ENCODE results near the gene PSIP1. TPM values are rescaled to one million over a fixed set of nuclear protein-coding genes. Genes with fewer than 3 reads are reported as not detected.

PSIP1 gene
- total RNA-seq, 1 donor from 2014 or later, result 10.5 TPM

- Histone ChIP-seq H3K27me3 (ENCODE audit: control insufficient read depth, insufficient read depth, low read length) (no peaks in the 10 kb centered on the region), H3K4me3 (ENCODE audit: low read depth, low read length) (no peak overlapping the region), H3K36me3 (ENCODE audit: control insufficient read depth, insufficient read depth, low read length) (no peaks in the 10 kb centered on the region)
- DNase-seq (ENCODE audit: low read depth) (no peak), FAIRE-seq (no peak)
- TF ChIP-seq, protein P1, sequence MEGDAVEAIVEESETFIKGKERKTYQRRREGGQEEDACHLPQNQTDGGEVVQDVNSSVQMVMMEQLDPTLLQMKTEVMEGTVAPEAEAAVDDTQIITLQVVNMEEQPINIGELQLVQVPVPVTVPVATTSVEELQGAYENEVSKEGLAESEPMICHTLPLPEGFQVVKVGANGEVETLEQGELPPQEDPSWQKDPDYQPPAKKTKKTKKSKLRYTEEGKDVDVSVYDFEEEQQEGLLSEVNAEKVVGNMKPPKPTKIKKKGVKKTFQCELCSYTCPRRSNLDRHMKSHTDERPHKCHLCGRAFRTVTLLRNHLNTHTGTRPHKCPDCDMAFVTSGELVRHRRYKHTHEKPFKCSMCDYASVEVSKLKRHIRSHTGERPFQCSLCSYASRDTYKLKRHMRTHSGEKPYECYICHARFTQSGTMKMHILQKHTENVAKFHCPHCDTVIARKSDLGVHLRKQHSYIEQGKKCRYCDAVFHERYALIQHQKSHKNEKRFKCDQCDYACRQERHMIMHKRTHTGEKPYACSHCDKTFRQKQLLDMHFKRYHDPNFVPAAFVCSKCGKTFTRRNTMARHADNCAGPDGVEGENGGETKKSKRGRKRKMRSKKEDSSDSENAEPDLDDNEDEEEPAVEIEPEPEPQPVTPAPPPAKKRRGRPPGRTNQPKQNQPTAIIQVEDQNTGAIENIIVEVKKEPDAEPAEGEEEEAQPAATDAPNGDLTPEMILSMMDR (IDR thresholded peaks at IDR 0.05; ENCODE audit: insufficient read depth, low read length, severe bottlenecking), result no peak
Measured at GRCh38 chr9:15417626-15418025, 93.1 kb downstream of the PSIP1 start.

DNA sequence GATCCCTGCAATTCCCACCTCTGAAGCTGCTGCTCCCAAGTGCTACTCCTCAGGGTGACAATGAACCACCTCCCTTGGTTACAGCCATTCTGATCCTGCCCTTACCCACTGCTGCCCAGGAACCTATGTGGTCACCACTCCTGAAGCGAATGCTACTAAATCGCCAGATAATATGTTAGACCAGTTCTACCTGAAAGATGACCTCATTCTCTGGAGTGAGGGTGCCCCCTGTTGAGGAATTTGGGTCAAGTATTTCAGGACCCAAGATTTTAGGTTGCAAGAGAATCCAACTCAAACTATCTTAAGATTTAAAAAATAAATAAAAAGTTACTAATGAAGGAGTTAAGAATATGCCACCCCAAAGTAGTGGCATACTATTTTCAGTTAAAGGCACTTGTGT is 93.9 kb downstream of the PSIP1 start:
- Histone ChIP-seq H3K27me3 (ENCODE audit: control insufficient read depth, insufficient read depth, low read length) (no peaks in the 10 kb centered on the region), H3K36me3 (ENCODE audit: control insufficient read depth, insufficient read depth, low read length) (no peaks in the 10 kb centered on the region), H3K4me3 (ENCODE audit: low read depth, low read length) (no peak overlapping the region)
- DNase-seq (ENCODE audit: low read depth) (peak; percentile 67), FAIRE-seq (no peak)
- TF ChIP-seq, protein P1 (IDR thresholded peaks at IDR 0.05; ENCODE audit: insufficient read depth, low read length, severe bottlenecking), result peak; percentile 35

Other genes starting within 250 kb of the PSIP1 start
- gene TTC39B, start 203.8 kb downstream of the PSIP1 start, total RNA-seq, result 8.7 and 16.4 TPM in 2 replicates
- gene SNAPC3, start 88.1 kb downstream of the PSIP1 start, total RNA-seq, result 32.8 and 33.7 TPM in 2 replicates
- gene CCDC171, start 42.1 kb upstream of the PSIP1 start, total RNA-seq, result 1.6 and 2.8 TPM in 2 replicates